Measurements from ENCODE around the gene ETV3L.
A peak's percentile ranks its signal among the peaks of the same experiment; 100 is the strongest.

ETV3L gene

DNA sequence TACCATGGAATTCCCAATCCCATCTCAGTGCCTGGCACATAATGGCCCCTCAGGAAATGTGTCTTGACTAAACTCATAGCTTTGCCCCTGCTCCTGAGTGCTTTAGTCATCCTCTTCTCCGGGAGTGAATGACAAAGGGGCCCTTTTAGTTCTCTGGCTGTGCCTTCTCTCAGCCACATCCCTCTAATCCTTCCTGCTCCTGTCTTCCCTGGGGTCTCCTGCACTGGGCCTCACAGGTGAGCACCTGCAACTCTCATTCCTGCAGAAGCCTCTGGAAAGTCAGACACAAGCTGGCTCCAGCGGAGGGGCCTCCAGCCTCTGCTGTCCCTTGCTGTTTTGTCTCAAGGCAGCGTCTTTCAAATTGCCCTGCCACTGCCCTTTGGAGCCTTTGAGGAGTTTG, 14.0 kb upstream of the ETV3L start:
- Histone ChIP-seq H3K4me1 (ENCODE audit: control insufficient read depth, insufficient read depth, low read length, poor library complexity, severe bottlenecking) (peaks cover 37% of the 10 kb centered on the region), H3K27ac (ENCODE audit: low read depth, low read length, severe bottlenecking) (no peak overlapping the region), H3K9me3 (ENCODE audit: control insufficient read depth, low read length) (no peaks in the 10 kb centered on the region), H3K4me3 (ENCODE audit: extremely low read depth, insufficient read depth, low read length, poor library complexity, severe bottlenecking) (no peak overlapping the region), H3K36me3 (ENCODE audit: control insufficient read depth, insufficient read depth, low read length) (no peaks in the 10 kb centered on the region)
- WGBS, 2 experiments (ENCODE audit: insufficient coverage in 2 of 2) = 64 to 68% methylated on average over 3 of the region's 3 CpGs

DNA sequence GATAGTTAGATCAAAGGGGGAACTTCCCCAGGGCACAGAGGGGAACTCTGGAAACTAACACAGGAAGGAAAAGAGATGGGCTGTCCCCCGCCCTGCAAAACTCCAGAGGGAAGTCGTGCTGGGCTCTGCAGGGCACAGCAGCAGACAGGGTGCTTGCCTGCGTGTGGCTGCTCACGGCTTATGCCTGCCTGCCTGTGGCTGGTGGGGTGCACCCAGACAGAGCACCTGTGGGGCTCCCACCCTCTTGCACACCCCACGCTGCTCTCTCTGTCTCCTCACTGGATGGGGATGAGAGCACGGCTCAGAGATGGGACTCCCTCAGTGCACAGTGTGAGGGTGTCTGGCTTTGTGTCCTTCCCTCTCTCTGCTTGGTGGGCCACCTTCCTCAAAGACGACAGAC, 13.5 kb upstream of the ETV3L start:
- no peak overlapping the region for H3K27ac ChIP-seq (ENCODE audit: low read depth, low read length, severe bottlenecking)
- H3K9me3 ChIP-seq (ENCODE audit: control insufficient read depth, low read length) = no peaks in the 10 kb centered on the region
- no peak overlapping the region for H3K4me3 ChIP-seq (ENCODE audit: extremely low read depth, insufficient read depth, low read length, poor library complexity, severe bottlenecking)
- no peaks in the 10 kb centered on the region for H3K36me3 ChIP-seq (ENCODE audit: control insufficient read depth, insufficient read depth, low read length)
- H3K4me1 ChIP-seq (ENCODE audit: control insufficient read depth, insufficient read depth, low read length, poor library complexity, severe bottlenecking) = peaks cover 37% of the 10 kb centered on the region
- WGBS, 2 experiments (ENCODE audit: insufficient coverage in 2 of 2) = 85 to 94% methylated on average over 4 to 6 of the region's 7 CpGs

DNA sequence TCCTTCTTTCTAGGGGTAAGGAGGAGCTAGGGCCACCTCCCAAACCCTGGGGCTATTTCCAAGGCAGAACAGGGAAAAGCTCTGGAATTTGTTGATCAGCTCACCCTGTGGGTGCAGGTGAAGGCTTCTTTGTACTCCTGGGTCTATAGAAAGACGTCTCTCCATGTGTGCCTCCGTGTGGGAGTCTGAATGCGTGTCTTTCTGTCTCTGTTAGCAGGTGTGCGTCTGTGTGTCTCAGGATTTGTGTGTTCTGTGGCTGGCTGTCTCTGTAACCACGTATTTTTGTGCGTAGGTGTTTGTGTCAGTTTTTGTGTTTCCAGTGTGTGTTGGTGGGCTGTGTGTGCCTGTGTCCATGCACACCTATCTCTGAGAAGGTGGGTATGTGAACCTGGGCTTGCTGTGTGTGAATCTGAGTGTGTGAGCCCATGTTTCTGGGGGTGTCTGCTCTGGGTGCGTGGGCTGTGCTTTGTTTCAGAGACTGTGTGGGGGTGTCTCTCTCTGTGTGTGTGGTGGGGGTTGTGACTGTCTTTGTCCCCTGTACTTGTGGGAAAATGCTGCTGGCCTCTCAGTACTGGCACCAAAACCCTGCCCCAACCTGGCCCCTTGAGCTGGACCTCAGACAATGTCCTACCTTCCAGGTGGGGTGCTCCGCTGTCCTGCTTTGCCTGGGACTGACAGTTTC, 12.7 kb upstream of the ETV3L start:
- no peaks in the 10 kb centered on the region for H3K9me3 ChIP-seq (ENCODE audit: control insufficient read depth, low read length)
- WGBS, 2 experiments (ENCODE audit: insufficient coverage in 2 of 2) = 63 to 81% methylated on average over 6 to 7 of the region's 8 CpGs
- H3K4me3 ChIP-seq (ENCODE audit: extremely low read depth, insufficient read depth, low read length, poor library complexity, severe bottlenecking) = no peak overlapping the region

DNA sequence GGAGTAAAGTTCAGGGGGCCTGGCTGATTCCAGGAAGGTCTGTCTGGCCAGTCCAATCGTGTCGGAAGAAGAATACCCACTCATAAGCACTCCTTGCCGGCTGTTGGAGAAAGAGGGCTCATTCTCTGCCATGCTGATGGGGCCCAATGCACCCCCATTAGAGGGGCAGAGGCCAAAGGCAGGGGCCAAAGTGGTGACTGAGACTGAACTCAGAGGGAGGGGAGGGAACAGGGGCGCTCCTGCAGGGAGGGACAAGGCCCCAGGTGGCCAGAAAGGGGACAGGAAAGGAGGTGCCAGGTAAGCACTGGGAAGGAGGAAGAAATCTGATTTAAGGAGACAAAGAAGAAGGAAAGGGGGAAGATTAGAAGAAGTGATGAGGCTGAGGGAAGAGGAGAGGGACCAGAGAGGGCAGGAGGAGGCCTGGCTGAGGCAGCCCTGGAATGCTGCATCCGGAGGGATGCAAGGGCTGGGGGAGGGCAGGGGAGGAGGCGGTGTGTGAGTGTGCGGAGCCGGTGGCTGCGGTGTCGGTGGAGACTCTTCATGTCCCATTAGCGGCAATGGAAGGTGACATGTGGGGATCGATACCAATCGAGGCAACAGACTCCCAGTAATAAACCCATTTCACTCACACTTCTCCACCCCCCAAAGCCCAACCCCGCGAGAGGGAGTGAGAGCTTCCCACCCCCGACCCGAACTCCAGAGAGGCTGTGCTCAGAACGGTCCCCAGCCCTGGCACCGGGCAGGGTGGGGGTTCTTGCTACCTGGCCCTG, 12.0 kb upstream of the ETV3L start:
- Histone ChIP-seq H3K9me3 (ENCODE audit: control insufficient read depth, low read length) (no peaks in the 10 kb centered on the region), H3K4me3 (ENCODE audit: extremely low read depth, insufficient read depth, low read length, poor library complexity, severe bottlenecking) (no peak overlapping the region), H3K36me3 (ENCODE audit: control insufficient read depth, insufficient read depth, low read length) (no peaks in the 10 kb centered on the region), H3K27ac (ENCODE audit: low read depth, low read length, severe bottlenecking) (no peak overlapping the region), H3K4me1 (ENCODE audit: control insufficient read depth, insufficient read depth, low read length, poor library complexity, severe bottlenecking) (peaks cover 39% of the 10 kb centered on the region)
- 43 to 64% methylated on average over 4 to 9 of the region's 19 CpGs for WGBS, 2 experiments (ENCODE audit: insufficient coverage in 2 of 2)

More for the DNA sequence above, 12.7 kb upstream of the ETV3L start:
- Histone ChIP-seq H3K4me1 (ENCODE audit: control insufficient read depth, insufficient read depth, low read length, poor library complexity, severe bottlenecking) (peaks cover 37% of the 10 kb centered on the region), H3K36me3 (ENCODE audit: control insufficient read depth, insufficient read depth, low read length) (no peaks in the 10 kb centered on the region), H3K27ac (ENCODE audit: low read depth, low read length, severe bottlenecking) (no peak overlapping the region)

DNA sequence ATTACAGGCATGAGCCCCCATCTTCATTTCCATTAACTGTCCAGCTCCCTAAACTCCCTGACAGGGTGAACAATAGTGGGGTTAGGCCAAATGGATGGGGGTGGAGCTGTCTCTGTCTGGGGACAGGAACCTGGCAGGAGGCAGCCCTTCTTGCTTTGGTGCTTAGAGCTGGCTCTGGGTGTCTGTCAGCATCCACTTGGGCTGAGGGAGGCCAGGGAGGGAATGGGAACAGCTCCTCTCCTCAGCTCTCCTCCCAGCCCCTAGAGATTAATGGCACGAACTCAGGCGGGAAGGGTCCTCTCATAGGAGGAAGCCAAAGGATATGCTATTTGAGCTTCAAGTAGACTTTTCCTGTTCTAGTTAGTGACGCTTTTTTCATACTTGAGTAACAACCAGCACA, 11.1 kb upstream of the ETV3L start:
- H3K4me3 ChIP-seq (ENCODE audit: extremely low read depth, insufficient read depth, low read length, poor library complexity, severe bottlenecking) = no peak overlapping the region
- 80 to 100% methylated on average over 1 to 2 of the region's 3 CpGs for WGBS, 2 experiments (ENCODE audit: insufficient coverage in 2 of 2)
- H3K36me3 ChIP-seq (ENCODE audit: control insufficient read depth, insufficient read depth, low read length) = no peaks in the 10 kb centered on the region
- no peak overlapping the region for H3K27ac ChIP-seq (ENCODE audit: low read depth, low read length, severe bottlenecking)
- no peaks in the 10 kb centered on the region for H3K9me3 ChIP-seq (ENCODE audit: control insufficient read depth, low read length)
- H3K4me1 ChIP-seq (ENCODE audit: control insufficient read depth, insufficient read depth, low read length, poor library complexity, severe bottlenecking) = peaks cover 46% of the 10 kb centered on the region

DNA sequence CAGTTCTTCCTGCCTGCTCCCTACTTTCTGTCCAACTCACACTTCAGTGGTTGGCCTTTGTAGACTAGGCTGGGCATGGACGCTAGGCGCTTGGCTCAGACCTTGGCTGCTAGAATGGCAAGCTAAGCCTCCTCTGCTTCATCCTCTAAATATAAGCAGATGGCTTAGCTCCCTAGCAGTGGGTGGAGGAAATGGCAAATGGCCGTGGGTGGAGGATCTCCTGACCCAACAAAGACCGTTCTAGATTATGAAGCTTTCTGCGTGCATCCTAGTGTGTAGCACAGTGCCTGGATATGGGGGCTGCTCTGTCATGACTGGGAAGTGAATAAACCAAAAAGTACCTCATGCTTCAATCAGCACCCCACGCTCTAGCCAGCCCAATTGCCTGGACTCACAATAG, 10.4 kb upstream of the ETV3L start:
- no peaks in the 10 kb centered on the region for H3K36me3 ChIP-seq (ENCODE audit: control insufficient read depth, insufficient read depth, low read length)
- no peak overlapping the region for H3K27ac ChIP-seq (ENCODE audit: low read depth, low read length, severe bottlenecking)
- no peak overlapping the region for H3K4me3 ChIP-seq (ENCODE audit: extremely low read depth, insufficient read depth, low read length, poor library complexity, severe bottlenecking)
- WGBS, 2 experiments (ENCODE audit: insufficient coverage in 2 of 2) = 94 to 100% methylated on average over 4 to 6 of the region's 6 CpGs
- H3K4me1 ChIP-seq (ENCODE audit: control insufficient read depth, insufficient read depth, low read length, poor library complexity, severe bottlenecking) = peaks cover 43% of the 10 kb centered on the region
- no peaks in the 10 kb centered on the region for H3K9me3 ChIP-seq (ENCODE audit: control insufficient read depth, low read length)

DNA sequence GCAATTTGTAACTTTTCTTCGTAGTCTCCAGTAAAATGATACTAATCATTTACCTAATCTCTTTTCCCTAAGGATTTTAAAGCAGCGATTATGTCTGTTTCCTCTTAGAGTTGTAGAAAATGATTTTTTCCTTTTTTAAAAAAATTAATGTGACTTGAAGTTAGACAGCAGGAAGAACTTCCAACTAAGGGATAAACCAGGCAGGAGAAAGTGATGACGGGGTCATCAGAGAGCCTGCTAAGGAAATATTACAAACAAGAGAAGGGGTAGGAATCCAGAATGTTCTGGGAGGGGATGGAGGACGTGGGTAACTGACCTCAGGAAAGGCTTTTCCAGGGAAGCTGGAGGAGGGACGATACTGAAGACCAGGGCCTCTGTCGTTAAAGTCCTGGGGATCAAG, 8.8 kb upstream of the ETV3L start:
- Histone ChIP-seq H3K4me3 (ENCODE audit: extremely low read depth, insufficient read depth, low read length, poor library complexity, severe bottlenecking) (no peak overlapping the region), H3K4me1 (ENCODE audit: control insufficient read depth, insufficient read depth, low read length, poor library complexity, severe bottlenecking) (peaks cover 35% of the 10 kb centered on the region), H3K27ac (ENCODE audit: low read depth, low read length, severe bottlenecking) (no peak overlapping the region), H3K9me3 (ENCODE audit: control insufficient read depth, low read length) (no peaks in the 10 kb centered on the region), H3K36me3 (ENCODE audit: control insufficient read depth, insufficient read depth, low read length) (no peaks in the 10 kb centered on the region)
- WGBS, 2 experiments (ENCODE audit: insufficient coverage in 2 of 2) = 75 to 82% methylated on average over 1 to 4 of the region's 6 CpGs

DNA sequence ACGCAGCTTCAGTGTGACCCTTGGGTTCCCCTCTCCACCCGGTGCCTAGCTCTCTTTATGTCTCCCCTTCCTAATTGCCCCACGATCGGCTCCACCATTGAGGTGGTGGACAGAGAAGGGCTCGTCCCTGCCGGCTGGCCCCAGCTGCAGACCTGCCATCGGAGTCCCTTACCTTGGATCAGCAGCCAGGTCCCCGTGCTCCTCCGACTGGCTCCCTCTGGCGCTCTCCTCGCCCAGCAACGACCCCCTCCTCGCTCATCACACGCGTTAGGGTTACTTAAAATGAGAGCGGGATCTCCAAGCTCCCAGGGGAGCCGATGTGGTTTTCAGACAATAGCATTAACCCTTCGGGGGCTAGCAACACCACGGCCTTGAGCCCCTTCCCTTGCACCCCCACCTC, 8.1 kb upstream of the ETV3L start:
- WGBS, 2 experiments (ENCODE audit: insufficient coverage in 2 of 2) = 68 to 71% methylated on average over 6 to 14 of the region's 19 CpGs
- H3K36me3 ChIP-seq (ENCODE audit: control insufficient read depth, insufficient read depth, low read length) = no peaks in the 10 kb centered on the region

DNA sequence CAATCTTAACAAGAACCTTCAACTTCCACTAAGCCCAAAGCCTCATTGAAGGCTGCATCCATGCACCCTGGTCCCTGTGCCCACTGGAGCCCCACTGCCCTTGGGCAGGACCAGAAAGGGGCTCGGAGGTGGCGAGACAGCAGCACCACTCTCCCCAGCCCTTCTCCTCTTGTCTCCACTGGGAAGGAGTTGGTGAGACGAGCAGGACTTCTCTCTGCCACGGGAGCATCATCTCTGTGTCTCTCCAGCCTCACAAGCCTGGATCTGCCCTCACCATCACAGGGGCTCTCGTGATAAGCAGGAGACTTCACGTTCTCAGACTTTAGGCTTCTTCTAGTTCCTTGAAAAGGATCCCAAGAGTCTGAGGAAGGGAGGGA, 7.2 kb upstream of the ETV3L start:
- H3K4me1 ChIP-seq (ENCODE audit: control insufficient read depth, insufficient read depth, low read length, poor library complexity, severe bottlenecking) = peaks cover 19% of the 10 kb centered on the region
- no peak overlapping the region for H3K4me3 ChIP-seq (ENCODE audit: extremely low read depth, insufficient read depth, low read length, poor library complexity, severe bottlenecking)
- H3K36me3 ChIP-seq (ENCODE audit: control insufficient read depth, insufficient read depth, low read length) = no peaks in the 10 kb centered on the region
- 97% methylated on average over 4 of the region's 6 CpGs; no CpG with 5 or more reads in 1 of the 2 experiments for WGBS, 2 experiments (ENCODE audit: insufficient coverage in 2 of 2)
- no peaks in the 10 kb centered on the region for H3K9me3 ChIP-seq (ENCODE audit: control insufficient read depth, low read length)
- no peak overlapping the region for H3K27ac ChIP-seq (ENCODE audit: low read depth, low read length, severe bottlenecking)

More for the DNA sequence above, 8.1 kb upstream of the ETV3L start:
- Histone ChIP-seq H3K27ac (ENCODE audit: low read depth, low read length, severe bottlenecking) (no peak overlapping the region), H3K4me3 (ENCODE audit: extremely low read depth, insufficient read depth, low read length, poor library complexity, severe bottlenecking) (no peak overlapping the region), H3K4me1 (ENCODE audit: control insufficient read depth, insufficient read depth, low read length, poor library complexity, severe bottlenecking) (peaks cover 28% of the 10 kb centered on the region), H3K9me3 (ENCODE audit: control insufficient read depth, low read length) (no peaks in the 10 kb centered on the region)

DNA sequence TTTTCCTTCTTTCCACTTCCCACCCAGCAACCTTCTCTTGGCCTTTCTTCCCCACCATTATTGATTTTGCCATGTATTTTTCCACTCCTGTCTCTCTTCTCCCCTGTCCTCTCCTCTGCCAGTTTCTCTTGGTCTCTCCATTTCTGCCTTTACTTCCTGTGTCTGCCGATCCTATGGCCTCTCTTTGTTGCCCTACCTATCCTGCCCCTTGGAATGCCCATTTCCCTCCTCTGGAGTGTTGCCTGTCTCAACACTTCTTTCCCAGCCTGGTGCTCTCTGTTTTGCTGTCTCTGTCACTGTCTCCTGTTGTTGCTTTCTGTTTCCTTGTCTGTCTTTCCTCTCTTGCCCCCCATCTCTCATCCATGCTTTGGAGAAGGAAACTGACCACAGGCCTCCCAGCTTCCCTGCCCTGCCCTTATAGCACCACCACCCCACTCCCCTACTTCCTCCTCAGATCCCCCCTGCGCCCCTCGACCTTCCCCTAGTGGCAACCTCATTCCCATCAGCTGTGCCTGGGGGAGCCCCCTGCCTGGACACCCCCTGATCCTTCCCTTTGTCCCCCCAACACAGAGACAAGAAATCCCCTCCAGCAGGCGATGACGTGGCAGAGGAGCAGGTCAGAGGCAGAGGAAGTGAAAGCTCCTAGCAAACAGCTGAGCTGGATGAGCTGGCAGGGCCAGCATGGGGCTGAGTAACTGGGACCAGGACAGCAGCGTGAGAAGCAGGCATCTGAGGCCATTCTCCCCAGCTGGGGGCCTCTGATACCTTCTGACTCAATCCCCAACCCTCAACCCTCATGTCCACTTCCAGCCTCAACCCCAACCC, 6.6 kb upstream of the ETV3L start:
- peaks cover 13% of the 10 kb centered on the region for H3K4me1 ChIP-seq (ENCODE audit: control insufficient read depth, insufficient read depth, low read length, poor library complexity, severe bottlenecking)
- WGBS, 2 experiments (ENCODE audit: insufficient coverage in 2 of 2) = 47 to 75% methylated on average over 2 of the region's 6 CpGs
- H3K36me3 ChIP-seq (ENCODE audit: control insufficient read depth, insufficient read depth, low read length) = no peaks in the 10 kb centered on the region
- H3K9me3 ChIP-seq (ENCODE audit: control insufficient read depth, low read length) = no peaks in the 10 kb centered on the region
- H3K4me3 ChIP-seq (ENCODE audit: extremely low read depth, insufficient read depth, low read length, poor library complexity, severe bottlenecking) = no peak overlapping the region
- H3K27ac ChIP-seq (ENCODE audit: low read depth, low read length, severe bottlenecking) = peak overlapping the region; percentile 62
